ENCODE results near the gene FTO. TPM values are rescaled to one million over a fixed set of nuclear protein-coding genes. Genes with fewer than 3 reads are reported as not detected.

Gene FTO
- total and polyA plus RNA-seq, 2 of the 8 experiments (the other 6 are each of a cell fraction or from before 2014, with no cell fraction given), result 34.5 to 59.8 TPM

DNA sequence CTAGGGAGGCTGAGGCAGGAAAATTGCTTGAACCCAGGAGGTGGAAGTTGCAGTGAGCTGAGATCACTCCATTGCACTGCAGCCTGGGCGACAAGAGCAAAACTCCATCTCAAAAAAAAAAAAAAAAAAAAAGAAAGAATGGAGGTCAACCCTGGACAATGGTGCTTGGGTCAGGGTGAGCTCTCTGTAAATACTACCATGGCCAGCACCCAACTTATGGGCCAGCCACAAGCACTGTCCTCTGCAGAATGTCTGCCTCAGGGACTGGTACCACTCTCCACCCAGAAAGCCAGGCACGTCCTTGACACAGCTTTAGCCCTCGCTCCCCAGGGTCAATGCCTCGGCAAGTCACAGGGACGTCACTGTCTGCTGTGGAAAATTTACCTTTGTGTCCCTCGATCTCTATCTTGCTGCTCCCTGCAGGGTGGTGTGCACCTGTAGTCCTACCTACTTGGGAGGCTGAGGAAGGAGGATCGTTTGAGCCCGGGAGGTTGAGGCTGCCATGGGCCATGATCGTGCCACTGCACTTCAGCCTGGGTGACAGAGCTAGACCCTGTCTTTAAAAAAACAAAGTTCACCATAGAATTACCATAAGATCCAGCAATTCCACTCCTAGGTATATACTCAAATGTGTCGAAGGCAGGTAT, 459.4 kb downstream of the FTO start (continued):
- TF ChIP-seq, protein P1, sequence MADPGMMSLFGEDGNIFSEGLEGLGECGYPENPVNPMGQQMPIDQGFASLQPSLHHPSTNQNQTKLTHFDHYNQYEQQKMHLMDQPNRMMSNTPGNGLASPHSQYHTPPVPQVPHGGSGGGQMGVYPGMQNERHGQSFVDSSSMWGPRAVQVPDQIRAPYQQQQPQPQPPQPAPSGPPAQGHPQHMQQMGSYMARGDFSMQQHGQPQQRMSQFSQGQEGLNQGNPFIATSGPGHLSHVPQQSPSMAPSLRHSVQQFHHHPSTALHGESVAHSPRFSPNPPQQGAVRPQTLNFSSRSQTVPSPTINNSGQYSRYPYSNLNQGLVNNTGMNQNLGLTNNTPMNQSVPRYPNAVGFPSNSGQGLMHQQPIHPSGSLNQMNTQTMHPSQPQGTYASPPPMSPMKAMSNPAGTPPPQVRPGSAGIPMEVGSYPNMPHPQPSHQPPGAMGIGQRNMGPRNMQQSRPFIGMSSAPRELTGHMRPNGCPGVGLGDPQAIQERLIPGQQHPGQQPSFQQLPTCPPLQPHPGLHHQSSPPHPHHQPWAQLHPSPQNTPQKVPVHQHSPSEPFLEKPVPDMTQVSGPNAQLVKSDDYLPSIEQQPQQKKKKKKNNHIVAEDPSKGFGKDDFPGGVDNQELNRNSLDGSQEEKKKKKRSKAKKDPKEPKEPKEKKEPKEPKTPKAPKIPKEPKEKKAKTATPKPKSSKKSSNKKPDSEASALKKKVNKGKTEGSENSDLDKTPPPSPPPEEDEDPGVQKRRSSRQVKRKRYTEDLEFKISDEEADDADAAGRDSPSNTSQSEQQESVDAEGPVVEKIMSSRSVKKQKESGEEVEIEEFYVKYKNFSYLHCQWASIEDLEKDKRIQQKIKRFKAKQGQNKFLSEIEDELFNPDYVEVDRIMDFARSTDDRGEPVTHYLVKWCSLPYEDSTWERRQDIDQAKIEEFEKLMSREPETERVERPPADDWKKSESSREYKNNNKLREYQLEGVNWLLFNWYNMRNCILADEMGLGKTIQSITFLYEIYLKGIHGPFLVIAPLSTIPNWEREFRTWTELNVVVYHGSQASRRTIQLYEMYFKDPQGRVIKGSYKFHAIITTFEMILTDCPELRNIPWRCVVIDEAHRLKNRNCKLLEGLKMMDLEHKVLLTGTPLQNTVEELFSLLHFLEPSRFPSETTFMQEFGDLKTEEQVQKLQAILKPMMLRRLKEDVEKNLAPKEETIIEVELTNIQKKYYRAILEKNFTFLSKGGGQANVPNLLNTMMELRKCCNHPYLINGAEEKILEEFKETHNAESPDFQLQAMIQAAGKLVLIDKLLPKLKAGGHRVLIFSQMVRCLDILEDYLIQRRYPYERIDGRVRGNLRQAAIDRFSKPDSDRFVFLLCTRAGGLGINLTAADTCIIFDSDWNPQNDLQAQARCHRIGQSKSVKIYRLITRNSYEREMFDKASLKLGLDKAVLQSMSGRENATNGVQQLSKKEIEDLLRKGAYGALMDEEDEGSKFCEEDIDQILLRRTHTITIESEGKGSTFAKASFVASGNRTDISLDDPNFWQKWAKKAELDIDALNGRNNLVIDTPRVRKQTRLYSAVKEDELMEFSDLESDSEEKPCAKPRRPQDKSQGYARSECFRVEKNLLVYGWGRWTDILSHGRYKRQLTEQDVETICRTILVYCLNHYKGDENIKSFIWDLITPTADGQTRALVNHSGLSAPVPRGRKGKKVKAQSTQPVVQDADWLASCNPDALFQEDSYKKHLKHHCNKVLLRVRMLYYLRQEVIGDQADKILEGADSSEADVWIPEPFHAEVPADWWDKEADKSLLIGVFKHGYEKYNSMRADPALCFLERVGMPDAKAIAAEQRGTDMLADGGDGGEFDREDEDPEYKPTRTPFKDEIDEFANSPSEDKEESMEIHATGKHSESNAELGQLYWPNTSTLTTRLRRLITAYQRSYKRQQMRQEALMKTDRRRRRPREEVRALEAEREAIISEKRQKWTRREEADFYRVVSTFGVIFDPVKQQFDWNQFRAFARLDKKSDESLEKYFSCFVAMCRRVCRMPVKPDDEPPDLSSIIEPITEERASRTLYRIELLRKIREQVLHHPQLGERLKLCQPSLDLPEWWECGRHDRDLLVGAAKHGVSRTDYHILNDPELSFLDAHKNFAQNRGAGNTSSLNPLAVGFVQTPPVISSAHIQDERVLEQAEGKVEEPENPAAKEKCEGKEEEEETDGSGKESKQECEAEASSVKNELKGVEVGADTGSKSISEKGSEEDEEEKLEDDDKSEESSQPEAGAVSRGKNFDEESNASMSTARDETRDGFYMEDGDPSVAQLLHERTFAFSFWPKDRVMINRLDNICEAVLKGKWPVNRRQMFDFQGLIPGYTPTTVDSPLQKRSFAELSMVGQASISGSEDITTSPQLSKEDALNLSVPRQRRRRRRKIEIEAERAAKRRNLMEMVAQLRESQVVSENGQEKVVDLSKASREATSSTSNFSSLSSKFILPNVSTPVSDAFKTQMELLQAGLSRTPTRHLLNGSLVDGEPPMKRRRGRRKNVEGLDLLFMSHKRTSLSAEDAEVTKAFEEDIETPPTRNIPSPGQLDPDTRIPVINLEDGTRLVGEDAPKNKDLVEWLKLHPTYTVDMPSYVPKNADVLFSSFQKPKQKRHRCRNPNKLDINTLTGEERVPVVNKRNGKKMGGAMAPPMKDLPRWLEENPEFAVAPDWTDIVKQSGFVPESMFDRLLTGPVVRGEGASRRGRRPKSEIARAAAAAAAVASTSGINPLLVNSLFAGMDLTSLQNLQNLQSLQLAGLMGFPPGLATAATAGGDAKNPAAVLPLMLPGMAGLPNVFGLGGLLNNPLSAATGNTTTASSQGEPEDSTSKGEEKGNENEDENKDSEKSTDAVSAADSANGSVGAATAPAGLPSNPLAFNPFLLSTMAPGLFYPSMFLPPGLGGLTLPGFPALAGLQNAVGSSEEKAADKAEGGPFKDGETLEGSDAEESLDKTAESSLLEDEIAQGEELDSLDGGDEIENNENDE (IDR thresholded peaks at IDR 0.05; ENCODE audit: insufficient replicate concordance, low read length), result no peak
- no peak for TF ChIP-seq MAFK (IDR thresholded peaks at IDR 0.05; ENCODE audit: low read depth, low read length)
- no peak for TF ChIP-seq CHD2 (IDR thresholded peaks at IDR 0.05; ENCODE audit: low read length)
- TF ChIP-seq FOSL1 (IDR thresholded peaks at IDR 0.05; ENCODE audit: insufficient read depth, low read depth, low read length), result no peak
- TF ChIP-seq TBP (IDR thresholded peaks at IDR 0.05; ENCODE audit: low read depth, low read length), result no peak
- TF ChIP-seq CHD1 (IDR thresholded peaks at IDR 0.05; ENCODE audit: low read depth, low read length), result no peak
- no peak for TF ChIP-seq EGR1 (IDR thresholded peaks at IDR 0.05; ENCODE audit: borderline replicate concordance, low read depth, low read length)
- no peak for TF ChIP-seq SRF (IDR thresholded peaks at IDR 0.05; ENCODE audit: low read depth, low read length)
- TF ChIP-seq POLR2A (IDR thresholded peaks at IDR 0.05; ENCODE audit: control extremely low read depth in 1 of 2, low read depth in 2 of 2, low read length in 2 of 2), result no peak
- no peak for TF ChIP-seq GABPA (IDR thresholded peaks at IDR 0.05; ENCODE audit: borderline replicate concordance, insufficient read depth, low read length)
- no peak for TF ChIP-seq KDM5A (IDR thresholded peaks at IDR 0.05; ENCODE audit: low read length)
- TF ChIP-seq CBX8 (IDR thresholded peaks at IDR 0.05; ENCODE audit: borderline replicate concordance, low read depth, low read length), result no peak

All from H1 (cell line).